HepG2 (cell line): ENCODE measurements around the gene GNG12. TPM values are rescaled to one million over a fixed set of nuclear protein-coding genes. Genes with fewer than 3 reads are reported as not detected.

Source experiments
- ATAC-seq: fragments of 200-7000 bp; cut with Tn5 transposase; 3 replicates; pipeline ENCODE4 v1.9.1; 2020; ENCODE audit warnings: mild to moderate bottlenecking, moderate library complexity
- BruUV-seq: library from RNA; stranded (reverse); fragments of 400-500 nt; replicated peaks from 2 replicates; lab custom pipeline; 2021; lab: Mats Ljungman, UMichigan
- CTCF ChIA-PET: fragments of 300-600 bp; formaldehyde crosslinking; extraction: SDS; loops from one replicate; lab custom pipeline; 2021; ENCODE audit warnings: low total read pairs, inconsistent platforms, low intra/inter-chr PET ratio; lab: Yijun Ruan, JAX
- POLR2A ChIA-PET: fragments of 350-600 bp; sonication (Branson Sonifier 250); formaldehyde crosslinking; loops from one replicate; lab custom pipeline; 2020; ENCODE audit warnings: antibody characterized with exemption, inconsistent platforms; lab: Yijun Ruan, JAX
- DNase-seq: peaks from one replicate; pipeline ENCODE4 v3.0.0-alpha.2; 2015; ENCODE audit warnings: low spot score
- FAIRE-seq: peaks from 3 replicates; lab custom pipeline; 2011; peaks lifted over from hg19 to GRCh38; lab: Jason Lieb, UNC
- H2AFZ ChIP-seq: one replicate; pipeline ENCODE4 v1.6.1; 2011; ENCODE audit warnings: low read length, inconsistent platforms
- H3K27ac ChIP-seq: fragments of 300-600 bp; 3 replicates; pipeline ENCODE4 v1.8.0; 2011; ENCODE audit warnings: mixed run types, mild to moderate bottlenecking, mixed read lengths, low read length, inconsistent platforms; ENCODE audit not compliant: insufficient read depth; ENCODE audit errors: extremely low read length
- H3K27me3 ChIP-seq, 2 experiments: fragments of 200-600 bp in 1 of 2; 2 replicates in 1 of 2; 3 replicates in 1 of 2; pipeline versions ENCODE4 v1.6.0 to v1.8.0; 2011; ENCODE audit warnings: low read length in 2 of 2, mild to moderate bottlenecking in 2 of 2, moderate library complexity in 2 of 2, inconsistent platforms in 1 of 2; ENCODE audit not compliant: insufficient read depth in 2 of 2, control insufficient read depth in 1 of 2
- H3K36me3 ChIP-seq, 2 experiments: fragments of 200-600 bp in 1 of 2; replicated peaks in 1 of 2; 2 replicates in 1 of 2; 3 replicates in 1 of 2; pipeline versions ENCODE4 v1.5.1 to v1.8.0; 2011; ENCODE audit warnings: low read length in 2 of 2, inconsistent platforms in 1 of 2; ENCODE audit not compliant: insufficient read depth in 2 of 2, control insufficient read depth in 1 of 2
- H3K4me1 ChIP-seq: 2 replicates; pipeline ENCODE4 v1.5.1; 2012; ENCODE audit warnings: low read length, inconsistent platforms; ENCODE audit not compliant: insufficient read depth
- H3K4me2 ChIP-seq: 2 replicates; pipeline ENCODE4 v1.6.0; 2011; ENCODE audit warnings: low read depth, low read length, inconsistent platforms
- H3K4me3 ChIP-seq, 3 experiments: fragments of 200-600 bp in 1 of 3; sonication (generic), shearing (Covaris generic) in 1 of 3; replicated peaks in 1 of 3; 2 replicates each; pipeline ENCODE4 v1.5.1; 2011 to 2016; ENCODE audit warnings: low read length in 3 of 3, inconsistent platforms in 2 of 3, low read depth in 2 of 3, mild to moderate bottlenecking in 2 of 3, control low read depth in 1 of 3, mixed read lengths in 1 of 3; ENCODE audit not compliant: insufficient read depth in 1 of 3
- H3K79me2 ChIP-seq: one replicate; pipeline ENCODE4 v1.6.1; 2011; ENCODE audit warnings: low read length, inconsistent platforms; ENCODE audit not compliant: insufficient read depth
- H3K9ac ChIP-seq: 2 replicates; pipeline ENCODE4 v1.6.0; 2011; ENCODE audit warnings: mild to moderate bottlenecking, low read depth, low read length, inconsistent platforms; ENCODE audit not compliant: insufficient read depth
- H3K9me3 ChIP-seq: 2 replicates; pipeline ENCODE4 v1.5.1; 2012; ENCODE audit warnings: mild to moderate bottlenecking, low read length
- H4K20me1 ChIP-seq: 2 replicates; pipeline ENCODE4 v1.6.0; 2011; ENCODE audit warnings: inconsistent platforms, mild to moderate bottlenecking, low read length, moderate library complexity; ENCODE audit not compliant: insufficient read depth
- CEBPZ ChIP-seq: IDR thresholded peaks from 2 replicates; pipeline ENCODE4 v1.6.1; 2012; ENCODE audit warnings: low read length, improper control_type of control experiment
- FIP1L1 ChIP-seq: fragments of 200-400 bp; formaldehyde crosslinking; IDR thresholded peaks from 2 replicates; pipeline ENCODE4 v1.6.1; 2018; ENCODE audit warnings: low read depth, mild to moderate bottlenecking, low read length, moderate library complexity, borderline replicate concordance; ENCODE audit not compliant: insufficient read depth
- GATAD2A ChIP-seq: IDR thresholded peaks from 2 replicates; pipeline ENCODE4 v1.6.1; 2016
- HINFP ChIP-seq: sonication (generic); formaldehyde crosslinking; IDR thresholded peaks from 2 replicates; pipeline ENCODE4 v1.4.0; 2020; ENCODE audit warnings: low read depth, mild to moderate bottlenecking, missing genetic modification reagents
- HNF4G ChIP-seq, 2 experiments: sonication (generic) in 1 of 2; formaldehyde crosslinking in 1 of 2; IDR thresholded peaks; 2 replicates each; pipeline versions ENCODE4 v1.4.0 to v1.6.1; 2011 to 2020; ENCODE audit warnings: borderline replicate concordance in 2 of 2, low read depth in 2 of 2, mild to moderate bottlenecking in 2 of 2, low read length in 1 of 2, missing genetic modification reagents in 1 of 2, moderate library complexity in 1 of 2
- SKI ChIP-seq: fragments of 450-650 bp; IDR thresholded peaks from one replicate; pipeline ENCODE4 v1.6.1; 2018; ENCODE audit warnings: mild to moderate bottlenecking; ENCODE audit not compliant: partially characterized antibody
- SOX5 ChIP-seq: IDR thresholded peaks from 2 replicates; pipeline ENCODE4 v1.6.1; 2016; ENCODE audit warnings: borderline replicate concordance
- ZNF547 ChIP-seq: sonication (generic); formaldehyde crosslinking; IDR thresholded peaks from 2 replicates; pipeline ENCODE4 v1.5.1; 2020; ENCODE audit warnings: mild to moderate bottlenecking, missing genetic modification reagents
- WGBS: methylation state at CpG from one replicate; pipeline ENCODE4 v1.1.6; 2017; ENCODE audit warnings: low lambda C conversion rate; 5-methylcytosine and 5-hydroxymethylcytosine counted together
- in situ Hi-C: cut with HindIII; loops from 2 replicates; pipeline ENCODE4 v1.10.0; 2017; ENCODE audit warnings: low pct_unique_long_range_greater_than_20kb; ENCODE audit not compliant: extremely low pct_ligation_motif_present
- intact Hi-C: fragments of 100-400 bp; cut with micrococcal nuclease; formaldehyde crosslinking; loops from one replicate; pipeline ENCODE4 v1.10.0; 2022; ENCODE audit not compliant: unreplicated experiment
- polyA plus RNA-seq, 8 experiments: library from polyadenylated mRNA; depleted of rRNA in 3 of 8; stranded (reverse) in 7 of 8; unstranded in 1 of 8; fragments of >200 nt; fragmentation: Illumina TruSeq in 4 of 8; extraction: Trizol in 4 of 8; gene quantifications; 2 replicates each; pipeline versions ENCODE4 v1.2.1 to v1.2.3, GENCODE V29; 2011 to 2016; ENCODE audit warnings: low read depth in 4 of 8, missing spikeins in 1 of 8, mixed read lengths in 1 of 8; ENCODE audit not compliant: insufficient read depth in 1 of 8
- total RNA-seq, 5 experiments: library from RNA; depleted of rRNA; stranded (reverse); fragments of >200 nt; fragmentation: Illumina TruSeq; extraction: Trizol; gene quantifications; 2 replicates each; pipeline ENCODE4 v1.2.3, GENCODE V29; 2016; ENCODE audit warnings: low read depth in 1 of 5

GNG12 gene
- total and polyA plus RNA-seq, 2 of the 13 experiments (the other 11 are each of a cell fraction or from before 2014, with no cell fraction given), result 0.11 TPM

GRCh38 chr1:67846538-67846937 is 13.3 kb upstream of the GNG12 start (continued):
- TF ChIP-seq CEBPZ (no peak), SKI (no peak), ZNF547 (CRISPR knock-in tag) (no peak), HNF4G (IDR thresholded peaks at IDR 0.05; ENCODE audit: borderline replicate concordance, low read depth, low read length) (no peak), HNF4G (CRISPR knock-in tag; IDR thresholded peaks at IDR 0.05; ENCODE audit: borderline replicate concordance, low read depth) (no peak), SOX5 (CRISPR knock-in tag) (no peak), HINFP (CRISPR knock-in tag) (no peak), GATAD2A (CRISPR knock-in tag) (no peak)

GRCh38 chr1:67844988-67845387 is 11.7 kb upstream of the GNG12 start:
- in situ Hi-C loops, result no loop called here
- Histone ChIP-seq H4K20me1 (no peaks in the 10 kb centered on the region; the same call in 1 of the 2 replicates), H3K9ac (no peak overlapping the region), H3K4me3 (no peak overlapping the region), H3K27ac (no peak overlapping the region), H3K4me2 (no peak overlapping the region), H3K36me3 (no peaks in the 10 kb centered on the region), H3K9me3 (no peaks in the 10 kb centered on the region), H2AFZ (no peak overlapping the region), H3K79me2 (no peaks in the 10 kb centered on the region), H3K27me3 (no peaks in the 10 kb centered on the region; a peak in 1 of 5 replicates), H3K4me1 (no peaks in the 10 kb centered on the region)
- ChIA-PET CTCF (no interaction called here), POLR2A (no interaction called here)
- intact Hi-C loops, result no loop called here
- no TSS peak for BruUV-seq
- WGBS, result 80% methylated on average over 1 of the region's 1 CpG
- DNase-seq, result no peak
- no peak for TF ChIP-seq FIP1L1
- ATAC-seq, result no peak
- no peak for FAIRE-seq
